HG02610 (cell line): ENCODE measurements around the gene INPP5D.
"Not testable (repeated sequence)": the region's sequence is repeated elsewhere in the genome, so short reads cannot be mapped to it uniquely, and the experiment has no call there.

Experiments used
- ATAC-seq: cut with Tn5 transposase; IDR thresholded peaks from one replicate; pipeline ENCODE4 v1.9.1; 2021; ENCODE audit warnings: mild to moderate bottlenecking, moderate library complexity; ENCODE audit not compliant: unreplicated experiment

Gene INPP5D

DNA sequence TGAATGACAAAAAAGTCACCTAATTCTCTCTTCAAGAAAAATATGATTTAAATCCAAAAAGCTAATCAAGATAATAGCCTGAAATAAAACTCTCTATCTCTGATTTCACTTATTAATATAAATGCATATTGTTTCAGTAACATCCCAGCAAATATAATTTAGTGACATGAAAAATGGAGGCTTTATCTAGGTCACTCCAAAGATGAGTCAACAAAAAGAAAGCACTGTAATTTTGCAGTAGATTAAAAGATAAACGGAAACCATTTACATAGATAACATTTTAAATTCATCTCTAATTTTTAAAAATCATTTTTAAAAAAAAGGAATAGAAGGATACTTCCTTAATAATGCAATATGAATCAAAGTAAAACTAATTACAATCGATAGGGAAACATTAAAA is 76.9 kb downstream of the INPP5D start:
- ATAC-seq, result no peak

- ATAC-seq, result no peak
Observed at GRCh38 chr2:233140077-233140585, 80.0 kb downstream of the INPP5D start.

GRCh38 chr2:233140978-233141377 is 80.8 kb downstream of the INPP5D start:
- no peak for ATAC-seq

GRCh38 chr2:233141901-233142300 is 81.8 kb downstream of the INPP5D start:
- no peak for ATAC-seq

- peak; percentile 72 for ATAC-seq
Observed at GRCh38 chr2:233142355-233142897, 82.3 kb downstream of the INPP5D start.

GRCh38 chr2:233143700-233144331 is 83.7 kb downstream of the INPP5D start:
- ATAC-seq, result no peak

- no peak for ATAC-seq
Observed at GRCh38 chr2:233145726-233146125, 85.6 kb downstream of the INPP5D start.

DNA sequence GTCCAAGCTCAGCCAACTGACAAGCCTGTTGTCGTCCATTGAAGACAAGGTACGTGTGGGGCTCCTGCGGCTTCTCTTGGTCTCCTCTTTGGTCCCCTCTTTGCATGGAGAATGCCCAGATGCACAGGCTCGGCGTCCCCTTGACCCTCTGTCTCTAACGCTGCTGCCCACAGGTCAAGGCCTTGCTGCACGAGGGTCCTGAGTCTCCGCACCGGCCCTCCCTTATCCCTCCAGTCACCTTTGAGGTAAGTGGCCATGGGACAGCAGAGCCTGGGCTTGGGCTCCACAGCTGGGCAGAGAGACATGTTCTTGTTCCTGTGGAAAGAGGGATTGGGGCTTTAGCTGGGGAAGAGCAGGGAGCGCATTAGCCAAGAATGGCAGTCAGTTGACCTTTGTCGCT is 86.1 kb downstream of the INPP5D start:
- no peak for ATAC-seq

DNA sequence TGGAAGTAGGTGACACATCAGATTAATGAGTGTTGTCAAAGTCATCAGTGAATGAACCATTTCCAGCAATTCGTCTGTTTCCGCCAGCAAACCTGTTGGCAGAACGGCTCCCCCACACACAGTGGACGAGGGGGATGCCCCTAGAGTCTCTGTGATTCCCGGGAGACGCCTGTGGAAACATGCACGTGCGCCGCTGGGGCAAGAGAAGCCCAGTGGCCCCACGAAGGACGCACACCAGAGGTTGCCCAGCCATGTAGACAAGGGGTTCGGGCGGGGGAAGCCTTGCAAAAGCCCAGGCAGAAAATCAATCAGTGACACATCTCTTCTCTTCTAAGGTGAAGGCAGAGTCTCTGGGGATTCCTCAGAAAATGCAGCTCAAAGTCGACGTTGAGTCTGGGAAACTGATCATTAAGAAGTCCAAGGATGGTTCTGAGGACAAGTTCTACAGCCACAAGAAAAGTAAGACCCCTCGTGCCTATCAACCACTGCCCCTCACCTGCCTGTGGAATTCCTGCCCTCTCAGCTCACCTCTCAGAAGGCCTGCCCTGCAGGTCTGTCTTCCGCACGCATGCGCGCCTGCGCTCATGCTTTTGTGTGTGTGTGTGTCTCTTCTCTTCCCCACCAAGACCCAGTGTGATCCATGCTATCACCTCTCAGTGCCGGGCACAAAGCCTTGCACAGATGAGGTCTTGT is 87.1 kb downstream of the INPP5D start:
- no peak for ATAC-seq

GRCh38 chr2:233147829-233148167 is 87.7 kb downstream of the INPP5D start:
- ATAC-seq, result no peak

GRCh38 chr2:233148354-233148753 is 88.2 kb downstream of the INPP5D start:
- no peak for ATAC-seq

- no peak for ATAC-seq
Observed at GRCh38 chr2:233152541-233152940, 92.4 kb downstream of the INPP5D start.

GRCh38 chr2:233153146-233153798 is 93.1 kb downstream of the INPP5D start:
- ATAC-seq, result no peak

GRCh38 chr2:233156001-233156400 is 95.9 kb downstream of the INPP5D start:
- no peak for ATAC-seq

DNA sequence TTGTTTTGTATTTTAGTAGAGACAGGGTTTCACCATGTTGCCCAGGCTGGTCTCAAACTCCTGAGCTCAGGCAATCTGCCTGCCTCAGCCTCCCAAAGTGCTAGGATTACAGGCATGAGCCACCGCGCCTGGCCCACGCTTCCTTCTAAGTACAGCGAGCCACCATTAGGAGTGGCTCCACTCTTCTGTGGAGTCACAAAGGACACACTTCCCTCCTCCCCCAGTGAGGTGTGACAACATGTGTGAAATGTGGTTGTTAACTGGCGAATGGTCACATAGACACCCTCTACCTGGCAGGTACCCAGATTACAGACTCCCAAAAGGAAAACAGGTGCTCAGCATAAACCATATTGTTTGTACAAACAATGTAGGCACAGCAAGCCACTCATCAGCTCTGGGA is 96.3 kb downstream of the INPP5D start:
- not testable (repeated sequence) for ATAC-seq

- ATAC-seq, result no peak
Observed at GRCh38 chr2:233161730-233162129, 101.6 kb downstream of the INPP5D start.

DNA sequence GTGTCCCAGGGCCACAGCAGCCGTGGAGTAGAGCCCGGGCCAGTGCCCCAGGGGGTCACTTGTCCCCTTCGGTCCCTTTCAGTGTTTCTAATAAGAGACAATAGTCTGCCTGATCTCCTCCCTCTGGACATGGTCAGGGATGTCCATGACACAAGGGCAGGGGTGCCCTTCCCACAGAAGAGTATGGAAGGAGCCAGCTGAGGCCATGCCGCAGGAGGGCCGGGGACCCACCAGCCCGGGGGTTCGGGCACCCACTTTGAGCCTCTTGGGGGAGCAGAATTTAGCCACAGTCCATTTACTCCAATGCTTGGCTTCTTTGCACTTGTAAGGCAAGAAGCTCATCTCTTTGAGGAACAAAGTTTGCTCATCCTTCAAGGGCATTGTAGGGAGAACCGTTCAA is 102.6 kb downstream of the INPP5D start:
- ATAC-seq, result no peak

- no peak for ATAC-seq
Observed at GRCh38 chr2:233163486-233164103, 103.5 kb downstream of the INPP5D start.

GRCh38 chr2:233164128-233164635 is 104.0 kb downstream of the INPP5D start:
- no peak for ATAC-seq

GRCh38 chr2:233164967-233165366 is 104.8 kb downstream of the INPP5D start:
- no peak for ATAC-seq

- ATAC-seq, result no peak
Observed at GRCh38 chr2:233165543-233165894, 105.4 kb downstream of the INPP5D start.
